ENCODE results near the gene CDKL5.

GRCh38 chrX:18661273-18661672 lies 235.9 kb downstream of the CDKL5 start:
- no peak for TF ChIP-seq EZH2 (IDR thresholded peaks at IDR 0.05; ENCODE audit: low read depth)
- no peak for TF ChIP-seq CTCF (conservative IDR thresholded peaks at IDR 0.05)

All from PC-9 (cell line).